ELF-1 (cell line): ENCODE measurements around the gene KATNB1.
"Not testable (repeated sequence)": the region's sequence is repeated elsewhere in the genome, so short reads cannot be mapped to it uniquely, and the experiment has no call there.

Experiments used
- DNase-seq: peaks from one replicate; pipeline ENCODE4 v3.0.0-alpha.2; 2016; ENCODE audit warnings: low read depth, low spot score

The KATNB1 gene

DNA sequence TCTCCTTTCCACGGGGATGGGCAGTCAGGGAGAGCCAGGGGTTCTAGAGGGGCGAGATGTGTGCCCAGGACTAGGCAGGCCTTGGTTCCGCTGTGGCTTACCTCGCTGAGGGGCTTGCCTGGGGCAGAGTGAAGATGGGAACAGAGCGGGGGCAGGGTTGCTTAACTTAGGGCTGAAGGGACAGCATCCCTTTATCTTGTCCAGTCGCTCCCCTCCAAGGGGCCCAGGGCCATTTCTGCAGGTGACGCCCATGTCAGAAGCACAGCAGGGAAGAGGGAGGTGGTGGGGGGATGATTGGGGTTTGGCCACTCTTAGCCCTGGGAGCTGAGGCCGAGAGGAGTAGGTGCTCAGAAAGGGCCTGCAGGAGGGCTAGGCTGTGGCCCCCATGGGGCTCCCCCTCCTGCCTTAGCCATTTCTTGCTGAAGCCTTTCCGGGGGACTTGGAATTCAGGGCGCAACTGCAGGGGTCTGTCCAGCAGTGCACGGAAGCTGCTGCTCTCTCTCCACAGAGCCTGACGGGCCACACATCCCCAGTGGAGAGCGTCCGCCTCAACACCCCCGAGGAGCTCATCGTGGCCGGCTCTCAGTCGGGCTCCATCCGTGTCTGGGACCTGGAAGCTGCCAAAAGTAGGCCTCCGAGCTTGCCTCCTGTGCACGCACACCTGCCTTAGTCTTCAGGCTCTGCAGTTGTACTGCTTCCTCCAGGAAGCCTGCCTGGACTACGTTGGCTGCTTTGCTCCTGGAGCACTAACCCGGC is 8.5 kb downstream of the KATNB1 start:
- DNase-seq = no peak

DNA sequence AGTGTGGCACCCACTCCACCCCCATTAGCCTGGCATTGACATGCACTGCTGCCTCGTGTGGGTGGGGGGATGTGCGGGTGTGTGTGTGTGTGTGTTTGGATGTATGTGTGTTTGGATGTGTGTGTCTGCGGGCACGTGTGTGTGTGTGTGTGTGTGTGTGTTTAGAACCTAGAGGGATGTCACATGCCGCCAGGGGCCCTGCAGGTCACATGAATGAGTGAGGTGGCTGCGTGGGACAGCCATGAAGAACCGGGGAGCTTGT is 9.0 kb downstream of the KATNB1 start:
- no peak for DNase-seq

DNA sequence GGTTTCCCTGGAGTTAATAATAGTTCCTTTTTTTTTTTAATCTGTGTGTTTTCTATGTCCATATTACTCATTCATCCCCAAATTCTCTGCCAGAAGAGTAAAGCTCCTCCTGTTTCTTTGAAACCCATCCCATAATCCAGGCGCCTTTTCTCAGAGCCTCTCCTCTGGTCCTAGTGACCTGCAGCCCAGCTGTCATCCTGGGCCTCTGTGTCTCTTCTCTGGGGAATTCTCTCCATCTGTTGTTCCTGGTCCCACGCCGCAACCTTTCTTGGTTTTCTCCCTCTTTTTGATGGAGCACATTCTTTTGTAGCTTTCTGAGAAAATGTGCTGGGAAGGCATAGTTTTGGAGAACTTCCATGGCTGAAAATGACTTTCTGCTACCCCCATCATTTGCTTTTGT is 10.2 kb downstream of the KATNB1 start:
- DNase-seq = no peak

DNA sequence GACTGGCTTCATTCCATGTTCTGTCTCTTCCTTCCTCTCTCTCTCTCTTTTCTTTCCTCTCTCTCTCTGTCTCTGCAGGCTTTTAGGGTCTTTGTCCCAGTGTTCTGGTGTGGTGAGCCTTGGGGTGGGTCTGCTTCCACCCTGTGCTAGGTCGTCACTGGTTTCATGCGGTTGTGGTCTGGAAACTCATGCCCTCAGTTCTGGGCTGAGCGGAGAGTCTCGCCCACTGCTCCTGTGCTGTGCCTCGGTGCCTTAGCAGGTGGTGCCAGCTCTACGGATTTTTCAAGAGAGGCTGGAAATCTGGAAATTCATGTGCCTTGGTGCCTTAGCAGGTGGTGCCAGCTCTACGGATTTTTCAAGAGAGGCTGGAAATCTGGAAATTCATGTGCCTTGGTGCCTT is 10.7 kb downstream of the KATNB1 start:
- DNase-seq = not testable (repeated sequence)

DNA sequence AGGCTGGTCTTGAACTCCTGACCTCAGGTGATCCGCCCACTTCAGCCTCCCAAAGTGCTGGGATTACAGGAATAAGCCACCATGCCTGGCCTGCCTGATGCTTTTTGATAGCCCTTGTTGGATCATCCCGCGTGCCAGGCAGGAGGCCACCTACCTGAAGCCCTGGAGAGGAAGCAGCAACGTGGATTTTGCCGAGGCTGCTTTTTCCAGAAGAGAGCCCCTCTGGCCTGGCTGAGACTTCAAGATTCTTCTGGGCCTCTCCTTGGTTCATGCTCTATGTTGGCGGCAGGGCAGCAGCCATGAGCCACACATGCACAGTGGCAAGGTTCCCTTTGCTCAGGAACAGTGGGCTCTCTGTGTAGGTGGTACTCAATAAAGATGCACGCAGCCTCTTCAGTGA is 11.5 kb downstream of the KATNB1 start:
- no peak for DNase-seq

DNA sequence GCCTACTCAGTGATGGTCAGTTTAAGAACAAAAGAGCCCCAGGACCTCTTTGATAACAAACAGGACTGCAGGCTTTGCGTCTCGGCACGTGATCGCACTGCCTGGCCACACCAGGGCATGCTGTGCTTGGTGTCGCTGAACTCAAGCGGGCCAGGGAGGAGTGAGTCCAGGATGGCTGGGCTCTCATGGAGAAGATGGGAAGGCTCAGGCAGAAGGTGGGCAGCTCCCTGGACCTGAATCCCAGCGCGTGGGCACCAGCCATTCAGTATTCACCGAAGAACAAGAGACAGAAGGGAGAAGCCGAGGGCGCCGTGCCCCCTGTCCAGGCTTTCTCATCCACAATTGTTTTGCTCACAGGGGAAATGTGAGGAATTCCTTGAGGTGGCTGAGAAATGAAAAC is 11.9 kb downstream of the KATNB1 start:
- no peak for DNase-seq

DNA sequence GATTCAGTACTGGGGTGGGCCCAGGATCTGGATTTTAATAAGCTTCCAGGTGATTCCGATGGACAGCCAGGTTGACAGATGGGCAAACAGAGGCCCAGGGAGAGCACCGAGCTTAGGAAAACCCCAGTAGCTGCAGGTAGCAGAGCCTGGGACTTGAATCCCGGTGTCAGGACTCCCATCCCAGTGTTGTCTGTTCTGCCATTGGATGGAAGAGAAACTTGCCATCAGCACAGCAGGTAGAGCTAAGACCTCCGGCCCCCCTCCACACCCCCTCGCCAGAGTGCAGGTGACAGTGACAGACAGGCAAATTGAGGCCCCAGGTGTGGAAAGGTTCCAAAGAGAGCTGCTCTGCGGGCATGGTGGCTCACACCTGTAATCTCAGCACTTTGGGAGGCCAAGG is 12.4 kb downstream of the KATNB1 start:
- DNase-seq = no peak

DNA sequence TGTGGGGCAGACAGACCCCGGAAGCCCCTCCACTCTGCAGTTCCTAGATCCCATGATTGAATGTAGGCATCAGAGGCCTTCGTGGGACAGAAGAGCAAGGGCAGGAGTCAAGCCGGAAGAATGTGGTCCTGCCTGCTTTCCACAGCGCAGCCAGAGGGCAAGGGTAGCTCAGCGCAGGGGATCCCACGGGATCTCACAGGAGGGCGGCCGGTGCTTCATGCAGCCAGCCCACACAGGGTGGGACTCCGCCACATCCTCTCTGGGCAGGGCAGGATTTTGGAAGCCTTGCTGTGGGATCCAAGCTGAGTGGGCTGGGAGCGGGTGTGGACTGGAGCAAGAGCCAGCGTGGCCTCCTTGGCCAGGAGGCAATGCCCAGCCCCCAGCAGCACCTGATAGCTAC is 13.0 kb downstream of the KATNB1 start:
- DNase-seq = peak; percentile 63

DNA sequence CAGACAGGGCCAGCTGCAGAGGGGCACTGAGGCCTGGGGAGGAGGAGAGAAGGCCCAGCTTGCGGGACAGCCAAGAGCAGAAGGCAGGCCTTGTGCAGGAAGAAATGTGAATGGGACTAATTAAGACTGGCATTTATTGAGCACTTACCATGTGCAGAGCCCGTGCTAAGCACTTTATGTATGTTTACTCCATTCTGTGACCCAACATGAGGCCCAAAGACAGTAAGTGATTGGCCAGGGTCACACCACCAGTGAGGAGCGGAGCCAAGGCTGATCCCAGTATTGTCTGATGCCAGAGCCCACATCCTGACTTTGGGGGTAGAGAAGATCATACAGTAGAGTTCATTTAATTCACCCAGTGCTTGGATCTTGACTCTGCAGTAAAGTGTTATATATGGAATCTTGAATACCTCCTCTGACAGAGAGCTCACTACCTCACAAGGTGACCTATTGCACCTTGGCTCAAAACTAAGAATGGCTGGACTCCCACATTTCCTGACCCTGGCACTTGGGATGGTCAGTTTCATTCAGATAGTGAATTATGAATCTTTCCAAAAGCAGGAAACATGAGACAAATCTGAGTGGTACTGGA is 13.6 kb downstream of the KATNB1 start:
- DNase-seq = no peak

DNA sequence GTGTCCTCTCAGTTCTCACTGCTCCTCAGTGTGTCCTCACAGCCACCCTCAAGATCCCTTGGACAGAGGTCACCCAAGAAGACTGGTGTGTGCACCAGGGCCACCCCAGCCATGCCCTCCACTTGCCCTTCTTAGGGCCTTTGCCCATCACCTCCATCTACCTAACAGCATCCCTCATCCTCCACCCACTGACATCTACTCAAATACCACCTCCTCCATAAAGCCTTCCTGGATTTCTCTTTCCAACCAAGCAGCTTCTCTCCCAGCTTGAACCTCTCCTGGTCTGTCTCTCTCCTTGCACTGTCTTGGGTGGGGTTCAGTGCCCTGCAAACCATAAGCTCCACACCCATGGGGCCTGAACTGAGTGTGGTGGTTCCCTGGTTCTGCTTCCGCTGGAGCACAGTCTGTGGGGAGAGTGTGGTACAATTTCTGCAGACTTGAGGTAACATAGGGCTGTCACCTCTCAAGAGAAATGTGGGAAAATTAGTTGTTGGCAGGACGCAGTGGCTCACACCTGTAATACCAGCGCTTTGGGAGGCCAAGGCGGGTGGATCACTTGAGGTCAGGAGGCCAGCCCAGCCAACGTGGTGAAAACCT is 14.4 kb downstream of the KATNB1 start:
- DNase-seq = no peak

DNA sequence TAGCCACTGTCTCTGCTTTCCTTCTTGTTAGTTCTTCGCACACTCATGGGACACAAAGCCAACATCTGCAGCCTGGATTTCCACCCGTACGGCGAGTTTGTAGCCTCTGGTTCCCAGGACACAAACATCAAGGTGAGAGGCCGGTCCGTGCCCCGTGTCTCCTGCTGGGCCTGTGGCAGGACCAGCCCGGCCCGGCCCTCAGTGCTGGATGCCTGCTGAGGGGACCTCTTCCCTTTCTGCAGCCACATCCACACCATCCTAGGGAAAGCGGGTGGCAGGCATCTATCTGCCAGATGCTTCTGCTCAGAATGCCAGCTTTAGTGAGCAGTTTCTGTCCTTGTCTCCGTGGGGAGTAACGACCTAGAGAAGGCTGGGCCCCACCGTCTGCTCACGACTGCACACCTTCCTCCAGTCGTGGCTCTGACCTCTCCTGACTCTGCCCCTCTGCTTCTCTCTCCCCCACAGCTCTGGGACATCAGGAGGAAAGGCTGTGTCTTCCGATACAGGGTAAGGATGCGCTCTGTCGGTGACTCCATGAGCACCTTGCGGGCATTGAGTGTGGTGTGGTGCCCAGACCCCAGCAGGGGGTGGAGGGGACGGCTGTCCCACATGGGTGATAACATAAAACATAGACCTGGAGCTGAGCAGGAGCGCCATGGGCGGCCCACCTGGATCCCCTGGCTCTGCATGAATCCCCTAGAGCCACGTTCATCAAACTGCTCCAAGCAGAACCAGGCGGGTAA is 15.4 kb downstream of the KATNB1 start:
- no peak for DNase-seq

DNA sequence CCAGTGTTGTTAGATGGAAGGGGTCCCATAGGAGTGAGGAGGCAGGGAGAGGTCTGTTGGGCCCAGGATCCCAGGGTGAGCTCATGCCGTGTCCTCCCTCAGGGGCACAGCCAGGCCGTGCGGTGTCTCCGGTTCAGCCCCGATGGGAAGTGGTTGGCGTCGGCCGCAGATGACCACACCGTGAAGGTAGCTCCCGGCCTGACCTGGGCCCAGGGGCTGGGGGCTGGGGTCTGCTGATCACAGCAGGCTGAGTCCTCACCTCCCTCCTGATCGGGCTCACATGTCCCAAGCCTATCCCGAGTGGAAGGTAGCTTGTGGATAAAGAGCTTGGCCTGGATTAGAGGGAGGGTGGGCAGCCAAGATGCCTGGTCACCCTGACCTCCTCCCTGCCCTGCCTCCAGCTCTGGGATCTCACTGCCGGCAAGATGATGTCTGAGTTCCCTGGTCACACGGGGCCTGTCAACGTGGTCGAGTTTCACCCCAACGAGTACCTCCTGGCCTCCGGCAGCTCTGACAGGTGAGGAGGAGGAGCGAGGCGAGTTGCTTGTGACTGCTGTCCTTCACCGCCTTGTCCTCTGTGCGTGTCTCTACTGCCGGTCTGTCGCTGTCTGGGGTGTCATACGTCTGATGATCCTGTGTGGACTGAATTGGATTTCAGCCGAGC is 16.1 kb downstream of the KATNB1 start:
- DNase-seq = no peak

DNA sequence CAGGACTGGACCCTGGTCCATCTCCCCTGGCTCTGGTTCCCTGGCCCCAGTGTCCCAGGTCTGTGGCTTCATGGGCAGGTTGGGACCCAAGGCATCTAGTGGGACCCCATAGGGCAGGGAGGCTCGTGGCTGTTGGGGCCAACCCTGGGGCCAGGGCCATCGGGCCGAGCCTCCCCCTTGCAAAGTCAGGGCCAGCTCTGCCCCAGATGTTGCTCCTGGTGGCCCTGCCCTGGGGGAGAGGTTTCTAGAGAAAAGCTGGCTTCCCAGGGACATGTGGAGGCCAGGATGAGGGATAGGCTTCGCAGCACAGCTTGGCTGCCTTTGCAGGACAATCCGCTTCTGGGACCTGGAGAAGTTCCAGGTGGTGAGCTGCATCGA is 16.6 kb downstream of the KATNB1 start:
- DNase-seq = no peak

DNA sequence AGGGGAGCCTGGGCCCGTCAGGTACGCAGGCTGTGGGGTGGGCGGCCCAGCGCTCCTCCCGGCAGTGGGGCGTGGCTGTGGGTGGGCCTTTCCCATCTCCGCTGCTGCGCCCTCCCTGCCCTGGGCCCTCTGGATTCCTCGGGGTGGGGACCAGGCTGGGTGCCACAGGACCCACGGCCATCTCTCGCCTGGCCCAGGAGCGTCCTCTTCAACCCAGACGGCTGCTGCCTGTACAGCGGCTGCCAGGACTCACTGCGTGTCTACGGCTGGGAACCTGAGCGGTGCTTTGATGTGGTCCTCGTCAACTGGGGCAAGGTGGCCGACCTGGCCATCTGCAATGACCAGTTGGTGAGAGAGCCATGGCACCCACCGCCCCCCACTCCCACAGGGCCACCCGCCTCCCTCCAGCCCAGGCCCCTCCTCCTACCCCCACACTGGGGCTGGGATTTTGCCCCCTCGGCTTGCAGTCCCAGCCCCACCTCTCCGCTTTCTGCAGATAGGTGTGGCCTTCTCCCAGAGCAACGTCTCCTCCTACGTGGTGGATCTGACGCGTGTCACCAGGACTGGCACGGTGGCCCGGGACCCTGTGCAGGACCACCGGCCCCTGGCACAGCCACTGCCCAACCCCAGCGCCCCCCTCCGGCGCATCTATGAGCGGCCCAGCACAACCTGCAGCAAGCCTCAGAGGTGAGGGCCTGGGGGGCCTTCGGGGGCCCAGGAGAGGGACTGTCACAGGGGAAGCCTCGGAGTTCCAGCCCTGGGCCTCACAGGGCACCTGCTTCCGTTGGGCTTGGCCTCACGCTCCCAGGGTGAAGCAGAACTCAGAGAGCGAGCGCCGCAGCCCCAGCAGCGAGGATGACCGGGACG is 17.2 kb downstream of the KATNB1 start:
- no peak for DNase-seq

DNA sequence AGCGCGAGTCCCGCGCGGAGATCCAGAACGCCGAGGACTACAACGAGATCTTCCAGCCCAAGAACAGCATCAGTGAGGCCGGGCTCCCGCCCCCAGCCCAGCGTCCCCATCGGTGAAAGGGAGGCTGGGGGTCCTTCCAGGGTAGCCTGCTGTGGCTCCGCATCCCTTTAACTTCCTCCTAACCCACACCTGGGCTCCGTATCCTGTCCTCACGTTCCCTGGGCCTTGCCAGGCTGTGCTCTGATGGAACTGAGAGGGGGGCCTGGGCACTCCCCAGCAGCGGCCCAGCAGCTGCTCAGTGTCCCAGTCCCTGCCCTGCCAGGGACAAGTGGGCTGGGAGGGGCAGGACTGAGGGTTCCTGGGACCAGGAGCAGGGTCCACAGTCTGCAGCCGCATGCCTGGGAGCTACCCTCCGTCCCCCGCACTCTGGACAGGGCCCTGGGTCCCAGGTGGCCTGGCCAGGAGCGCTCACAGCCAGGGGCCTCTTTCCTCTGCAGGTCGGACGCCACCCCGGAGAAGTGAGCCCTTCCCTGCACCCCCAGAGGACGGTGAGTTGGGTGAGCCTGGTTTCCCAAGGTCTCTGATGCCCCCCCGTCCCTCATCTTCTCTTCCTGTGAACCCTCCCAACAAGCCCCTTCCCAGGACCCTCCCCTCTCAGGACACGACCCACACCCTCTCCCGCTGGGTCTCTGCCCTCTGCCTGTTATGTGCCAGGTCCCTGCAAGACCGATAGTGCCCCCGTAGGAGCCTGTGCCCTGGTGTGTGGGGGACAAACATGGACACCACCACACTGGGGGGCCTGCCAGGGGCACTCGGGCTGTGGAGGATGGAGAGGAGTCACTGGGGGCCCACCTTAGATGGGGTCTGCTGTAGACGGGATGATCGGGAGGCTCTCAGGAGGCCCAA is 18.1 kb downstream of the KATNB1 start:
- DNase-seq = no peak

DNA sequence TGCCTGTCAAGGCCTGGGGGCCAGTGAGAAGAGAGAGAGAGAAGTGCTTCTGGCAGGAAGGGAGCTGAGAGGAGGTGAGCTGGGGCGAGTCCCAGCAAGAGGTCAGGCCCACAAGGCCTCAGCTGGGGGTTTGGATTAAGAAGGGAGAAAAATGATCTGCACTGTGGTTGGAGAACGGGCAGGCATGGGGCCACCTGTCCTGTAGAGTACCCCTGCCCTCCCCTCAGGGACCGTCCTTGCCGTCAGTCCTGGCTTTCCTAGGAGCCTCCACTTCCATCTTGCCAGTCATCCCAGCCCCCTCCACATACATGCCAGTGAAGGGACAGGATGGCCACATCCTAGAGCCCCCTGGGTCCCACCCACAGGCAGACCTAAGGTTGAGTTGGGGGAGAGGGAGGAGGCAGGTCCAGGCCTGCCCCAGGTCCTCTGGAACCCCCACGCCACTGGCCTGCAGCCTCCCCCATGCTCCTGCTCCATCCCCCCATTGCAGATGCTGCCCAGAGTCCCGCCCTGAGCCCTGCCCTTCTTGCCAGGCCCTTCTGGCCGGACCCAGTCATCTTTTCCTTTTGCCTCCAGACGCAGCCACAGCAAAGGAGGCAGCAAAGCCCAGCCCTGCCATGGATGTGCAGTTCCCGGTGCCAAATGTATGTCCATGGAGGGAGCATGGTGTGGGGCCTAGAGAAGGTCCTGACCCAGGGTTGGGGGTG is 18.9 kb downstream of the KATNB1 start:
- DNase-seq = no peak

DNA sequence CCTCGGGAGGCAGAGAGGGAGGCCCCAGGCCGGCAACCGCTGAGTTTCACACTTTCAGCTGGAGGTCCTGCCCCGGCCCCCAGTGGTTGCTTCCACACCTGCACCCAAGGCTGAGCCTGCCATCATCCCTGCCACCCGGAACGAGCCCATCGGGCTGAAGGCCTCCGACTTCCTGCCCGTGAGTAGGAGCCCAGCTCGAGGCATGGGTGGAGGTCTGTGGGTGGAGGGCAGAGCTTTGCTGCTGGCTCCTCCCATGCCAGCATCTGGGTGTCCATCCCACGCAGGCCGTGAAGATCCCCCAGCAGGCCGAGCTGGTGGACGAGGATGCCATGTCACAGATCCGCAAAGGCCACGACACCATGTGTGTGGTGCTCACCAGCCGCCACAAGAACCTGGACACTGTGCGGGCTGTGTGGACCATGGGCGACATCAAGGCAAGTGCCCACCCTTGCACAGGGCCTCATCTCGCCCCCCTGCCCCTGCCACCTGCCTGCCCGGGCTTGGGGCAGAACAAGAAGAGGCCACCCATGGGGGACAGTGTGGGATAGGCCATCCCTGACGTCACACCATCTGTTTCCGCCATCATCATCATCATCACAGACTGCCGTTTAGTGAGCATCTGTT is 19.6 kb downstream of the KATNB1 start:
- no peak for DNase-seq

DNA sequence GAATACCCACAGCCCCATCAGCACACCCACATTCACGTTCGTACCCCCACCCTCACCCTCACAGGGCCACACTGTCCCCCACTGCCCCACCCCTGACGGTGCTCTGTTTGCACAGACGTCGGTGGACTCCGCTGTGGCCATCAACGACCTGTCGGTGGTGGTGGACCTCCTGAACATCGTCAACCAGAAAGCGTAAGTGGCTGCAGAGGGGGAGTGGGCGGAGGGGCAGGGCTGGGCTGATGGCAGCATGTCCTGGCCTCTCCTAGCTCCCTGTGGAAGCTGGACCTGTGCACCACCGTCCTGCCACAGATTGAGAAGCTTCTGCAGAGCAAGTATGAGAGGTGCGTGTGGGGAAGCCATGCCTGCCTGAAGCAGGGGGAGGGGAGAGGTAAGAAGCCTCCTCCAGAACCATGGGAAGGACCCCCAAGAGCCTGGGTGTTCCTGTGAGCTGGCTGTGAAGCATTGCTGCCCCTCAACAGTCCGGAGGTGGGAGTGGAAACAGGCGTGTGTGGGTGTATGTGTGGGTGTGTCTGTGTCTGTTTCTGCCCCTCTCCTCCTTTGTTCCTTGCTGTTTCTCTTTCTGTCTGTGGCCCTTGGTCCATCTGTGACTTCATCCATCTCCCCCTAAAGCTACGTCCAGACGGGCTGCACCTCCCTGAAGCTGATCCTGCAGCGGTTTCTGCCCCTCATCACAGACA is 20.3 kb downstream of the KATNB1 start:
- no peak for DNase-seq
